ENCODE data around the gene PPFIA4.

Gene PPFIA4

DNA sequence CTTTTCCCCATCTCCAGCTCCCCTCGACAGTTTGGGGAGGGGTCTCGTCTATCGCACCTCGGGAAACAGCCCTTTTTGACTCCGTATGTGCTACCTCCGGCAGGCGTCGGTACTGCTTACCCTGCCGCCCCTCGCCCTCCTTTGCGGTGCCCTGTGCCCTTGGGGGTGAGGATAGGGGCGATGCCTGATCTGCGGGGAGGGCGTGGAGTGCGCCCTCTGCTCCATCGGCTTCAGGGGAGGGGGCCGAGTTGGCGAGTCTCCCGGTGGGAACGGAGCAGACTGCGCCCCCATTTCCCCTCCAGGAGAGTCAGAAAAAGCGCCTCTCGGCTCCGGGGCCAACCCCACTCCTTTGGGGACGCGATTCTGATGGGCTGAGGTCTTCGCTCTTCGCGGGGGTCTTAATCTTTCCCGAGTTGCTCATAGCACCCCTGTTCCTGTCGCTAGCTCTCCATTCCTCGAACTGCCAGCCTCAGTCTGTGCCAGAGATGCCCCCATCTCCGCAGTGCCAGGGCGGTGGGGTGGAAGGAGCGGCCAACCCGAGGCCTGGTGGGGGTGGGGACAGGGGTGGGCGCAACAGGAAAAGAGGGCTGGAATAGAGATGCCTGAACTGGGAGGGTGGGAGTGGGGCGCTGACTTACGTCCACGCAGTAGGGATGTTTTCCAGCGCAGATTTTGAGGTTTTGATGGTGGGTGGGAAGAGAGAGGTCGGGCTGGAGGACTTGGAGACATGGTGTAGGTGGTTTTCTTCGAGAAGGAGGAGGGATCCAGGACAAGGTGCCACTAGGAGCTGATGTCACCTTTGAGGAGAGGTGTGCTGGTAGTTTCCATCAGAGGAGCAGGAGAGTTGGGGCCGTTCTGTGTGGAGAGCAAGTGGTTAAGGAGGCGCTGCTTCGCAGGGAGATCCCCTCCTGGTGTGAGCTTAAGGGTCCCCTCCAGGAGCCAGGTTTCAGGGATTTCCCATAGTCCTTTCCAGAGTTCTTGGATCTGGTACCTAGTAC is 674 bp downstream of the PPFIA4 start:
- no peak overlapping the region for H3K4me2 ChIP-seq (ENCODE audit: insufficient read depth, low read length)
- no peaks in the 10 kb centered on the region for H4K20me1 ChIP-seq (ENCODE audit: insufficient read depth, low read length)
- no peak for TF ChIP-seq EZH2 (IDR thresholded peaks at IDR 0.05; ENCODE audit: borderline replicate concordance, low read depth, low read length, severe bottlenecking)
- no peak for TF ChIP-seq CTCF (IDR thresholded peaks at IDR 0.05; ENCODE audit: borderline replicate concordance, extremely low read depth, low read length, poor library complexity, severe bottlenecking)
- H2AFZ ChIP-seq (ENCODE audit: low read depth, low read length), result no peak overlapping the region
- no peaks in the 10 kb centered on the region for H3K27me3 ChIP-seq (ENCODE audit: insufficient read depth, low read length, poor library complexity)
- H3K79me2 ChIP-seq (ENCODE audit: insufficient read depth, low read length), result no peaks in the 10 kb centered on the region
- ATAC-seq (ENCODE audit: insufficient read depth, low read depth) (no peak), DNase-seq (no peak)
- no peak overlapping the region for H3K4me3 ChIP-seq (ENCODE audit: low read depth in 1 of 2, low read length in 2 of 2)
- no peaks in the 10 kb centered on the region for H3K4me1 ChIP-seq (ENCODE audit: insufficient read depth, low read length)
- no peaks in the 10 kb centered on the region for H3K9me3 ChIP-seq (ENCODE audit: insufficient read depth, low read length, severe bottlenecking)
- H3K36me3 ChIP-seq (ENCODE audit: insufficient read depth, low read length), result peaks cover 29% of the 10 kb centered on the region
- no peak overlapping the region for H3K9ac ChIP-seq (ENCODE audit: low read depth, low read length)
- H3K27ac ChIP-seq (ENCODE audit: low read length), result no peak overlapping the region

DNA sequence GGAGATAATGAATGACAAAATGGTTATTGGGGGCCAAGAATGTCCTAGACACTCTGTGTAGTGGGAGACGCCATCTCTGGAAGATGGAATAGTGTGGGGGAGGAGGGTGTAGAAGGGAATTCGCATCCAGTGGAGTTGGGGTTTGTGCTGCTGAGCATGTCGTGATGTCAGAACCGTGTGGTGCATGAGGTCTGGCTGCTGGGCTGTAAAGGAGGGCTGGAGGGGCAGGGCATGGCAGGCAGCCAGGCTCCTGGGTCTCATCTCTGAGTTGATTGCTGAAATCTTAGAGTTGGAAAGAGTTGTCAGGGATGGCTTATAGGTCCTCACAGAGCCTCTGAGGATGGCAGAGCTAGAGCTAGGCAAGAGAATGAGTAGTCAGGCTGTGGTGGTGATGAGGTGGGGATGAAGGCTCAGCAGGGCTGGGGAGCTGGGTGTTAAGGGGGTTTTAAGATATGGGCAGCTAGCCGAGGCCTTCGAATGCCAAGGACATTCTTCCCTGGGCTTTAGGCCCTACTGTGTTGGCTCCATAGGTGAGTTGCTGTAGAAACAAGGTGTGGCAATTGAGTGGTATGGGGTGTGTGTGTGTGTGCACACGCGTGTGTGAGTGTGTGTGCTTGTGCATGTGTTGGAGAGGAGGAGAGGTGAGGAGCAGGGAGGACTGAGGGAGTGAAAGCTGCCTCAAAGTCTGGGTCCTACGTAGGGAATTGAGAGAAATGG is 1.9 kb downstream of the PPFIA4 start:
- Histone ChIP-seq H3K36me3 (ENCODE audit: insufficient read depth, low read length) (peaks cover 21% of the 10 kb centered on the region; the same call in 1 of the 2 replicates), H3K4me3 (ENCODE audit: low read depth in 1 of 2, low read length in 2 of 2) (no peak overlapping the region), H3K9ac (ENCODE audit: low read depth, low read length) (no peak overlapping the region), H3K4me1 (ENCODE audit: insufficient read depth, low read length) (no peaks in the 10 kb centered on the region), H4K20me1 (ENCODE audit: insufficient read depth, low read length) (no peaks in the 10 kb centered on the region), H3K79me2 (ENCODE audit: insufficient read depth, low read length) (no peaks in the 10 kb centered on the region), H2AFZ (ENCODE audit: low read depth, low read length) (no peak overlapping the region), H3K4me2 (ENCODE audit: insufficient read depth, low read length) (no peak overlapping the region), H3K9me3 (ENCODE audit: insufficient read depth, low read length, severe bottlenecking) (no peaks in the 10 kb centered on the region), H3K27ac (ENCODE audit: low read length) (no peak overlapping the region), H3K27me3 (ENCODE audit: insufficient read depth, low read length, poor library complexity) (no peaks in the 10 kb centered on the region)
- no peak for DNase-seq
- TF ChIP-seq EZH2 (IDR thresholded peaks at IDR 0.05; ENCODE audit: borderline replicate concordance, low read depth, low read length, severe bottlenecking) (no peak), CTCF (IDR thresholded peaks at IDR 0.05; ENCODE audit: borderline replicate concordance, extremely low read depth, low read length, poor library complexity, severe bottlenecking) (no peak)
- no peak for ATAC-seq (ENCODE audit: insufficient read depth, low read depth)

DNA sequence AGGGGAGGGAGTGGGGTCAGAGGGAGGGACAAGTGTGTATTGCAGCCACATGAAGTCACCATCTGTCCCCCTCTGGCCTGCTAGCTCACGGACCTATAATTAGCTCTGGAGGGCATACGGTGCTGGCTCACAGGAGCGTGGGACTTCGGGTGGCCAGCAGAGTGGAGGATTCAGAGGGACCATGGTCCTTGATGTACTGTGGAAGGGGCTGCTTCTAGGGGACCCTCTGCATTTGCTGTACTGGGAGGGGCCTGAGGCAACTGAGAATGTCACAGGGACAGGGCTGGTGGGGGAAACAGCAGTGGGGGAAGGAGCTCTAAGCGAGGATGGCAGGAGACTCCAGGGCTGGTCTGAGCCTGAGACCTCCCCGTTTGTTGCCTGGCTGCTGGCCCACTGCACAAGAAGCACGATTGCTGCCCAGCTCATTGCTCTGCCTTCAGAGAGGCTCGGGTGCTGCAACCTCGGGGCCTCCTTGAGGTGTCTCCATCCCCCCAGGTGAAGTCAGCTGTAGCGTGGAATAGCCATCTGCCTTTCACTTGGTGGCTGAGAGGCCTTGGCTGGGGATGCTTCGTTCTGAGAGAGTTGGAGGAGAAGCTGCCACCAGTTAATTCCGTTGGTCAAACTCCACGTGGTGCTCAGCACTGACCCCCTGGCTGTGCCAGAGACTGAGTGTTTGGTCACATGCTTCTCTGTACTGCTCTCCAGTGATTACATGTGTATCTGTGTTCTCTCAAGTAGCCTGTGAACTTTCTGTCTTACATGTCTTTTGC is 2.7 kb downstream of the PPFIA4 start:
- Histone ChIP-seq H3K9ac (ENCODE audit: low read depth, low read length) (no peak overlapping the region), H4K20me1 (ENCODE audit: insufficient read depth, low read length) (no peaks in the 10 kb centered on the region), H3K27ac (ENCODE audit: low read length) (no peak overlapping the region), H3K4me3 (ENCODE audit: low read depth in 1 of 2, low read length in 2 of 2) (no peak overlapping the region), H3K4me2 (ENCODE audit: insufficient read depth, low read length) (no peak overlapping the region), H3K36me3 (ENCODE audit: insufficient read depth, low read length) (peaks cover 15% of the 10 kb centered on the region; the same call in 1 of the 2 replicates), H3K4me1 (ENCODE audit: insufficient read depth, low read length) (no peaks in the 10 kb centered on the region), H3K79me2 (ENCODE audit: insufficient read depth, low read length) (no peaks in the 10 kb centered on the region), H3K9me3 (ENCODE audit: insufficient read depth, low read length, severe bottlenecking) (no peaks in the 10 kb centered on the region), H2AFZ (ENCODE audit: low read depth, low read length) (no peak overlapping the region), H3K27me3 (ENCODE audit: insufficient read depth, low read length, poor library complexity) (peaks cover under 1% of the 10 kb centered on the region)
- ATAC-seq (ENCODE audit: insufficient read depth, low read depth) (no peak), DNase-seq (no peak)
- TF ChIP-seq EZH2 (IDR thresholded peaks at IDR 0.05; ENCODE audit: borderline replicate concordance, low read depth, low read length, severe bottlenecking) (no peak), CTCF (IDR thresholded peaks at IDR 0.05; ENCODE audit: borderline replicate concordance, extremely low read depth, low read length, poor library complexity, severe bottlenecking) (no peak)

Data from DND-41 (cell line).